Natural killer cell (primary cell): ENCODE results near the gene ABCG1. TPM values are rescaled to one million over a fixed set of nuclear protein-coding genes. Genes with fewer than 3 reads are reported as not detected.

Experiments
- ATAC-seq, 3 donors: fragments of 150-1000 bp in 2 of 3; fragments of 200-7000 bp in 1 of 3; cut with Tn5 transposase; 1 replicate in 1 of 3; 2 replicates in 2 of 3; pipeline ENCODE4 v1.10.0; 2021; ENCODE audit warnings: mild to moderate bottlenecking in 2 of 3, moderate library complexity in 2 of 3
- DNase-seq, 2 donors: peaks; one replicate each; pipeline versions ENCODE4 v3.0.0 to v3.0.0-alpha.2; 2013 to 2021; ENCODE audit warnings: mixed read lengths in 1 of 2
- H3K27ac ChIP-seq: one replicate; pipeline ENCODE4 v1.5.1; 2013; ENCODE audit warnings: mild to moderate bottlenecking, low read length
- H3K27me3 ChIP-seq: one replicate; pipeline ENCODE4 v1.6.1; 2013; ENCODE audit warnings: low read length; ENCODE audit not compliant: control insufficient read depth, insufficient read depth
- H3K36me3 ChIP-seq: one replicate; pipeline ENCODE4 v1.6.1; 2013; ENCODE audit warnings: low read length; ENCODE audit not compliant: control insufficient read depth, insufficient read depth
- H3K4me1 ChIP-seq: one replicate; pipeline ENCODE4 v1.6.1; 2013; ENCODE audit warnings: low read length; ENCODE audit not compliant: control insufficient read depth, insufficient read depth
- H3K4me3 ChIP-seq: one replicate; pipeline ENCODE4 v1.5.1; 2013; ENCODE audit warnings: low read length
- H3K9me3 ChIP-seq: one replicate; pipeline ENCODE4 v1.6.1; 2013; ENCODE audit warnings: low read length; ENCODE audit not compliant: control insufficient read depth, insufficient read depth
- H3K27ac Mint-ChIP-seq, 2 donors: one replicate each; pipeline ENCODE4 v1.8.0; 2022; ENCODE audit warnings: mild to moderate bottlenecking in 2 of 2, mixed read lengths in 2 of 2, moderate library complexity in 1 of 2
- H3K27me3 Mint-ChIP-seq, 2 donors: one replicate each; pipeline ENCODE4 v1.8.0; 2022; ENCODE audit warnings: low read depth in 2 of 2, mixed read lengths in 2 of 2
- H3K36me3 Mint-ChIP-seq: one replicate; pipeline ENCODE4 v1.8.0; 2022; ENCODE audit warnings: mixed read lengths
- H3K4me1 Mint-ChIP-seq, 2 donors: one replicate each; pipeline ENCODE4 v1.8.0; 2022; ENCODE audit warnings: mixed read lengths in 2 of 2
- H3K4me3 Mint-ChIP-seq: one replicate; pipeline ENCODE4 v1.8.0; 2022; ENCODE audit warnings: mild to moderate bottlenecking, moderate library complexity, mixed read lengths
- H3K9me3 Mint-ChIP-seq, 2 donors: one replicate each; pipeline ENCODE4 v1.8.0; 2022; ENCODE audit warnings: mixed read lengths in 2 of 2
- WGBS: methylation state at CpG from one replicate; pipeline ENCODE4 v1.1.7; 2013; ENCODE audit warnings: missing lambda C conversion rate; ENCODE audit not compliant: insufficient coverage; 5-methylcytosine and 5-hydroxymethylcytosine counted together
- intact Hi-C: fragments of 100-400 bp; cut with micrococcal nuclease; formaldehyde crosslinking; loops from one replicate; pipeline ENCODE4 v1.14.2; 2022
- total RNA-seq, 4 donors: library from RNA; stranded (reverse); fragments of 120-200 nt in 1 of 4; gene quantifications; one replicate each; pipeline versions ENCODE4 v1.2.3 to v1.2.4, GENCODE V29; 2013 to 2022
- TF ChIP-seq, protein P1 (sequence below): fragments of 200-600 bp; IDR thresholded peaks from one replicate; pipeline ENCODE4 v1.8.0; 2022; ENCODE audit warnings: antibody characterized with exemption

Gene ABCG1
- total RNA-seq, 3 donors from 2014 or later (not counting 1 experiment from before 2014, with no cell fraction given), result 10.4 to 14.7 (median 13.8) TPM

DNA sequence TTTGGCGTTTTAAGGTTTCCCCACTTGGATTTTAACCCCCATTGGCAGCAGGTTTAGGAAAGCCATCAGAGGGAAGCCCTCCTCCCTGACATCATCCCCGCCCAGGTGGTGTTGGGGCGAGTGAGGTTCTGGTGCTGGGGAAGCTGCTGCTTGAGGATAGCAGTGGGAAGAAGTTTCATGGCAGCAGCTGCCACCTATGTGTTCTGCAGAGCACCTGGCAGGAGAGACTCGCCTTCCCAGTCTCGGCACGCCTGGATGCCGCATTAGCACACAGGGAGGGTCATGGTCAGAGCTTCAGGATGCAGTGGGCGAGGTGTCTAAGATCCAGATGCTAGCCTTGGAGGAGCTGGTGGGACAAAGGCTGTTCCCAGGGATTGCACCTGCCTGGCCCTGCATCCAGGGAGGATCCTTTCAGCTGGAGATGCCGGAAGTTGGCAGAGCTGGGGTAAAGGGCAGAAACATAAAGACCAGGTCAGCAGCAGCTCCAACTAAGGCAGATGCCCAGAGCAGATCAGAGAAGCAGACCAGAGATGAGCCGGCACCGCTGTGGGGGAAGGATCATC, 33.9 kb downstream of the ABCG1 start:
- no peak for ATAC-seq
- H3K27ac Mint-ChIP-seq, result peak overlapping the region in 1 of 2 donors; percentile 35
- H3K36me3 ChIP-seq, result no peaks in the 10 kb centered on the region
- TF ChIP-seq, protein P1, sequence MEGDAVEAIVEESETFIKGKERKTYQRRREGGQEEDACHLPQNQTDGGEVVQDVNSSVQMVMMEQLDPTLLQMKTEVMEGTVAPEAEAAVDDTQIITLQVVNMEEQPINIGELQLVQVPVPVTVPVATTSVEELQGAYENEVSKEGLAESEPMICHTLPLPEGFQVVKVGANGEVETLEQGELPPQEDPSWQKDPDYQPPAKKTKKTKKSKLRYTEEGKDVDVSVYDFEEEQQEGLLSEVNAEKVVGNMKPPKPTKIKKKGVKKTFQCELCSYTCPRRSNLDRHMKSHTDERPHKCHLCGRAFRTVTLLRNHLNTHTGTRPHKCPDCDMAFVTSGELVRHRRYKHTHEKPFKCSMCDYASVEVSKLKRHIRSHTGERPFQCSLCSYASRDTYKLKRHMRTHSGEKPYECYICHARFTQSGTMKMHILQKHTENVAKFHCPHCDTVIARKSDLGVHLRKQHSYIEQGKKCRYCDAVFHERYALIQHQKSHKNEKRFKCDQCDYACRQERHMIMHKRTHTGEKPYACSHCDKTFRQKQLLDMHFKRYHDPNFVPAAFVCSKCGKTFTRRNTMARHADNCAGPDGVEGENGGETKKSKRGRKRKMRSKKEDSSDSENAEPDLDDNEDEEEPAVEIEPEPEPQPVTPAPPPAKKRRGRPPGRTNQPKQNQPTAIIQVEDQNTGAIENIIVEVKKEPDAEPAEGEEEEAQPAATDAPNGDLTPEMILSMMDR, result no peak
- no peak overlapping the region for H3K4me3 Mint-ChIP-seq
- DNase-seq, result no peak
- H3K4me1 Mint-ChIP-seq, result peaks cover under 1 to 33% of the 10 kb centered on the region in 2 donors
- peaks cover 17% of the 10 kb centered on the region for H3K4me1 ChIP-seq
- no peaks in the 10 kb centered on the region for H3K27me3 ChIP-seq
- WGBS, result 93% methylated on average over 11 of the region's 11 CpGs
- peaks cover 0 to 7% of the 10 kb centered on the region in 2 donors for H3K27me3 Mint-ChIP-seq
- intact Hi-C loops, result no loop called here
- H3K9me3 Mint-ChIP-seq, result no peaks in the 10 kb centered on the region
- no peaks in the 10 kb centered on the region for H3K36me3 Mint-ChIP-seq
- H3K4me3 ChIP-seq, result no peak overlapping the region
- no peak overlapping the region for H3K27ac ChIP-seq
- no peaks in the 10 kb centered on the region for H3K9me3 ChIP-seq

DNA sequence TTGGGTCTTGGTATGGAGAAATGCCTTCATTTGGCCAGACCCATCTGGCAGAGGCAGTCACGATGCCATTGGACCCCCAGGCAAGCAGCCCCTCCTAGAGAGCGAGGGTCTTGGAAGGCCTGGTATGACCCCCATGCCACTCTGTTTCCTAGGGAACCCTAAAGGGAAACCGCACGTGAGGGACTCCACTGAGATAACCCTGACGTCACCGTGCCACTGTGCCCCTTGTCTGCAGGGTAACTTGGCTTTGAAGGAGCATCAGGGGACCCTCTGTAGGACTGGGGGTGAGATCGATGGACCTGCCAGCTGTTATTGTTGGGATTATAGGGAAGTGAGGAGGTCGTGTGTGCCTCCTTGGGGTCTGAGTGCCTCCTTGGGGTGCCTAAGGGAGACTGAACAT, 34.5 kb downstream of the ABCG1 start:
- H3K36me3 Mint-ChIP-seq, result no peaks in the 10 kb centered on the region
- Histone ChIP-seq H3K27ac (no peak overlapping the region), H3K27me3 (no peaks in the 10 kb centered on the region), H3K9me3 (no peaks in the 10 kb centered on the region), H3K36me3 (no peaks in the 10 kb centered on the region), H3K4me3 (no peak overlapping the region), H3K4me1 (peaks cover 16% of the 10 kb centered on the region)
- H3K9me3 Mint-ChIP-seq, result no peaks in the 10 kb centered on the region
- H3K4me1 Mint-ChIP-seq, result peaks cover 3 to 36% of the 10 kb centered on the region in 2 donors
- TF ChIP-seq, protein P1, result no peak
- H3K27me3 Mint-ChIP-seq, result peaks cover 1 to 9% of the 10 kb centered on the region in 2 donors
- ATAC-seq (no peak), DNase-seq (no peak)
- H3K4me3 Mint-ChIP-seq, result no peak overlapping the region
- 91% methylated on average over 8 of the region's 8 CpGs for WGBS
- intact Hi-C loops, result no loop called here
- no peak overlapping the region for H3K27ac Mint-ChIP-seq

DNA sequence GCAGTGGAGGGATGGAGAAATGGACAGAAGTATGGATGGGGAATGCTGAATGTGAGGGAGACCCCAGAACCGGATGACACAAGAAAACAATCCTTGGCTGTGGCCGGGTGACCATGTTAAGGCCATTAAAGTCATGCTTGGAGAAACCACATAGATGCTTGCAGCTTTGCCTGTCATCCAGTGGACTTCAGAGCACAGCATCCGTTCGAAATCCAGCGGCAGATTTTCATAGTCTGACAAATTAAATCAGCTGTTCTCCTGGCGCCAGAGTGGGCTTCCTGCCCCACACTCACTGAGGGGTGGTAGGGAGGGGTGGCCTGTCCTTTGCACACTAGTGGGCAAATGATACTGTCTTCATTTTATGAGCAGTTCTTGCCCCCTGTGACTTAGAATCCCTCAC, 35.1 kb downstream of the ABCG1 start:
- WGBS, result 60% methylated on average over 6 of the region's 6 CpGs
- intact Hi-C loops, result no loop called here
- H3K4me1 ChIP-seq, result peaks cover 19% of the 10 kb centered on the region
- no peak overlapping the region for H3K27ac Mint-ChIP-seq
- no peaks in the 10 kb centered on the region for H3K36me3 ChIP-seq
- no peak overlapping the region for H3K27ac ChIP-seq
- H3K27me3 ChIP-seq, result no peaks in the 10 kb centered on the region
- TF ChIP-seq, protein P1, result no peak
- H3K4me1 Mint-ChIP-seq, result peaks cover 6 to 39% of the 10 kb centered on the region in 2 donors
- H3K27me3 Mint-ChIP-seq, result peaks cover 3 to 12% of the 10 kb centered on the region in 2 donors
- no peak for DNase-seq
- no peaks in the 10 kb centered on the region for H3K9me3 Mint-ChIP-seq
- no peak overlapping the region for H3K4me3 ChIP-seq
- no peak overlapping the region for H3K4me3 Mint-ChIP-seq
- H3K36me3 Mint-ChIP-seq, result no peaks in the 10 kb centered on the region
- H3K9me3 ChIP-seq, result no peaks in the 10 kb centered on the region
- ATAC-seq, result no peak
